ENCODE results near the gene OGG1. TPM values are rescaled to one million over a fixed set of nuclear protein-coding genes. Genes with fewer than 3 reads are reported as not detected.

Gene OGG1
- polyA plus RNA-seq, 6 donors from 2014 or later: 23.2 to 35.1 (median 30.1) TPM

GRCh38 chr3:9715764-9716437 lies 33.9 kb upstream of the OGG1 start:
- Mint-ChIP-seq H3K9me3 (no peaks in the 10 kb centered on the region), H3K27ac (peak overlapping the region in 3 of 6 donors; percentile 25 to 52 (median 33)), H3K4me1 (peaks cover 0 to 9% (median 4%) of the 10 kb centered on the region in 3 donors), H3K4me3 (no peak overlapping the region), H3K27me3 (peaks cover 0 to 16% (median 15%) of the 10 kb centered on the region in 3 donors), H3K36me3 (no peaks in the 10 kb centered on the region)
- no peak for DNase-seq
- ATAC-seq (ENCODE audit: low read depth in 2 of 2): peak; percentile 20 to 54

GRCh38 chr3:9716801-9717555 lies 32.8 kb upstream of the OGG1 start:
- no peak for DNase-seq
- H3K27ac Mint-ChIP-seq: peak overlapping the region in 1 of 6 donors; percentile 28
- H3K36me3 Mint-ChIP-seq: no peaks in the 10 kb centered on the region
- no peaks in the 10 kb centered on the region for H3K9me3 Mint-ChIP-seq
- peaks cover 9 to 19% (median 10%) of the 10 kb centered on the region in 3 donors for H3K4me1 Mint-ChIP-seq
- H3K4me3 Mint-ChIP-seq: no peak overlapping the region
- no peak for ATAC-seq (ENCODE audit: low read depth in 2 of 2)
- H3K27me3 Mint-ChIP-seq: peaks cover 0 to 12% (median 11%) of the 10 kb centered on the region in 3 donors

GRCh38 chr3:9717563-9717962 lies 32.2 kb upstream of the OGG1 start:
- no peaks in the 10 kb centered on the region for H3K36me3 Mint-ChIP-seq
- ATAC-seq (ENCODE audit: low read depth in 2 of 2): no peak
- peaks cover 0 to 12% (median 10%) of the 10 kb centered on the region in 3 donors for H3K27me3 Mint-ChIP-seq
- peaks cover 9 to 19% (median 10%) of the 10 kb centered on the region in 3 donors for H3K4me1 Mint-ChIP-seq
- no peak for DNase-seq
- no peaks in the 10 kb centered on the region for H3K9me3 Mint-ChIP-seq
- H3K27ac Mint-ChIP-seq: peak overlapping the region in 1 of 6 donors; percentile 93
- H3K4me3 Mint-ChIP-seq: no peak overlapping the region

- H3K4me3 Mint-ChIP-seq: no peak overlapping the region
- no peaks in the 10 kb centered on the region for H3K9me3 Mint-ChIP-seq
- peaks cover 0 to 7% (median 5%) of the 10 kb centered on the region in 3 donors for H3K27me3 Mint-ChIP-seq
- no peaks in the 10 kb centered on the region for H3K36me3 Mint-ChIP-seq
- peaks cover 9 to 19% (median 10%) of the 10 kb centered on the region in 3 donors for H3K4me1 Mint-ChIP-seq
- no peak overlapping the region for H3K27ac Mint-ChIP-seq
- ATAC-seq (ENCODE audit: low read depth in 2 of 2) (no peak), DNase-seq (no peak)
Observed at GRCh38 chr3:9718118-9718517, 31.6 kb upstream of the OGG1 start.

- Mint-ChIP-seq H3K36me3 (no peaks in the 10 kb centered on the region), H3K27me3 (no peaks in the 10 kb centered on the region), H3K9me3 (no peaks in the 10 kb centered on the region), H3K4me3 (peak overlapping the region in 6 of 8 donors; percentile 4 to 68 (median 30)), H3K27ac (peak overlapping the region in 4 of 6 donors; percentile 39 to 76 (median 64)), H3K4me1 (peaks cover 9 to 12% (median 10%) of the 10 kb centered on the region in 3 donors)
- DNase-seq (no peak), ATAC-seq (ENCODE audit: low read depth in 2 of 2) (peak; percentile 23 to 49)
Observed at GRCh38 chr3:9721015-9721699, 28.6 kb upstream of the OGG1 start.

GRCh38 chr3:9721700-9722060 lies 28.1 kb upstream of the OGG1 start:
- no peaks in the 10 kb centered on the region for H3K36me3 Mint-ChIP-seq
- no peaks in the 10 kb centered on the region for H3K9me3 Mint-ChIP-seq
- peaks cover 9 to 14% (median 11%) of the 10 kb centered on the region in 3 donors for H3K4me1 Mint-ChIP-seq
- peak overlapping the region in 3 of 6 donors; percentile 39 to 75 (median 54) for H3K27ac Mint-ChIP-seq
- ATAC-seq (ENCODE audit: low read depth in 2 of 2): peak; percentile 23 to 32
- H3K4me3 Mint-ChIP-seq: peak overlapping the region in 6 of 8 donors; percentile 4 to 68 (median 27)
- no peaks in the 10 kb centered on the region for H3K27me3 Mint-ChIP-seq
- DNase-seq: no peak

- H3K36me3 Mint-ChIP-seq: no peaks in the 10 kb centered on the region
- DNase-seq (no peak), ATAC-seq (ENCODE audit: low read depth in 2 of 2) (no peak)
- H3K27me3 Mint-ChIP-seq: no peaks in the 10 kb centered on the region
- H3K4me3 Mint-ChIP-seq: peak overlapping the region in 3 of 8 donors; percentile 6 to 65 (median 50)
- peak overlapping the region in 1 of 6 donors; percentile 50 for H3K27ac Mint-ChIP-seq
- no peaks in the 10 kb centered on the region for H3K9me3 Mint-ChIP-seq
- H3K4me1 Mint-ChIP-seq: peaks cover 31 to 36% (median 33%) of the 10 kb centered on the region in 3 donors
Observed at GRCh38 chr3:9725775-9726515, 23.8 kb upstream of the OGG1 start.

GRCh38 chr3:9727041-9727595 lies 22.6 kb upstream of the OGG1 start:
- ATAC-seq (ENCODE audit: low read depth in 2 of 2) (peak; percentile 24 to 33), DNase-seq (peak; percentile 65)
- H3K4me1 Mint-ChIP-seq: peaks cover 22 to 33% (median 24%) of the 10 kb centered on the region in 3 donors
- no peaks in the 10 kb centered on the region for H3K36me3 Mint-ChIP-seq
- H3K27me3 Mint-ChIP-seq: no peaks in the 10 kb centered on the region
- H3K27ac Mint-ChIP-seq: peak overlapping the region in 5 of 6 donors; percentile 7 to 87 (median 13)
- no peaks in the 10 kb centered on the region for H3K9me3 Mint-ChIP-seq
- peak overlapping the region; percentile 37 to 81 (median 66) for H3K4me3 Mint-ChIP-seq

- DNase-seq: no peak
- peak overlapping the region in 3 of 8 donors; percentile 63 to 76 (median 65) for H3K4me3 Mint-ChIP-seq
- peaks cover 29 to 37% (median 30%) of the 10 kb centered on the region in 3 donors for H3K4me1 Mint-ChIP-seq
- H3K27me3 Mint-ChIP-seq: no peaks in the 10 kb centered on the region
- no peaks in the 10 kb centered on the region for H3K36me3 Mint-ChIP-seq
- peak overlapping the region in 4 of 6 donors; percentile 7 to 74 (median 24) for H3K27ac Mint-ChIP-seq
- no peak for ATAC-seq (ENCODE audit: low read depth in 2 of 2)
- no peaks in the 10 kb centered on the region for H3K9me3 Mint-ChIP-seq
Observed at GRCh38 chr3:9727743-9728142, 22.0 kb upstream of the OGG1 start.

GRCh38 chr3:9729419-9729818 lies 20.3 kb upstream of the OGG1 start:
- ATAC-seq (ENCODE audit: low read depth in 2 of 2): no peak
- no peak overlapping the region for H3K27ac Mint-ChIP-seq

GRCh38 chr3:9730657-9731205 lies 19.0 kb upstream of the OGG1 start:
- Mint-ChIP-seq H3K4me1 (peaks cover 52 to 57% (median 52%) of the 10 kb centered on the region in 3 donors), H3K27me3 (no peaks in the 10 kb centered on the region), H3K9me3 (no peaks in the 10 kb centered on the region), H3K4me3 (peak overlapping the region; percentile 83 to 98 (median 94)), H3K27ac (peak overlapping the region; percentile 81 to 98 (median 97)), H3K36me3 (peaks cover 0 to 4% of the 10 kb centered on the region in 2 donors)
- DNase-seq (no peak), ATAC-seq (ENCODE audit: low read depth in 2 of 2) (peak; percentile 23 to 35)

More at GRCh38 chr3:9729419-9729818, 20.3 kb upstream of the OGG1 start:
- Mint-ChIP-seq H3K4me3 (peak overlapping the region in 4 of 8 donors; percentile 9 to 93 (median 46)), H3K27me3 (no peaks in the 10 kb centered on the region), H3K4me1 (peaks cover 43 to 49% (median 46%) of the 10 kb centered on the region in 3 donors), H3K36me3 (peaks cover 0 to 4% of the 10 kb centered on the region in 2 donors), H3K9me3 (no peaks in the 10 kb centered on the region)
- DNase-seq: no peak

Measured in naive B cell (primary cell).